Measurements from ENCODE around the gene ATP6V1A.

ATP6V1A gene

GRCh38 chr3:113746548-113747282, at the start of gene ATP6V1A:
Gene ATP6V1A (plus strand): TSS chr3:113747035. CDS start chr3:113778754, 31,719 bp downstream.
- DNase-seq = peak; percentile 90

DNA sequence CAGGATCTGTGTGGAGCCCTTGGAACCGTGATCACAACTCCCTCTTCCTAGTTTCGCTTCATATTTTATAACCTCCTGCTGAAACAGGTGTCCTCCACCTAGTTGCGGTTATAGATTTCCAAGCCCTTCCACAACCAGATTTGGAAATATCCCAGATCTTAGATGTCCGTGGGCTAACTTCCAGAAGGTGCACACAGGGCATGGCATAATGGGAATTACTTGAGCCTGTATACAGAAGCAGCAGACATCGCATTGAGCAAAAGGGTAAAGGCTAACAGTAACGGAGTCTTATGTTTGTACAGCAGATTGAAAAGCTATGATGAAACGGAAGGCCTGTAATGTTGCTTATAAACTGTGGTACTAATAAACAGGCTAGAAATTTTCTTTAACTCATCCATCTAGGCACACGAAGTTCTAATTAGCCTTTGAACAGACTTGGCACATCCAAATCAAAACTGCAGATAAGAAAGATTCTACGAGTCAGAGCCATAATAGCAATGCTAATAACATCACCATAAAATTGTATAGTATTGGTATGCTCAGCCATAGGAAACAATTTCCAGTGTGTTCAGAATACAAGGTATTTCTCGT, 49.2 kb upstream of the ATP6V1A start:
- no peak for DNase-seq

GRCh38 chr3:113698213-113698742, 48.6 kb upstream of the ATP6V1A start:
- DNase-seq = no peak

- DNase-seq = peak; percentile 17
Observed at GRCh38 chr3:113698956-113699355, 47.9 kb upstream of the ATP6V1A start.

DNA sequence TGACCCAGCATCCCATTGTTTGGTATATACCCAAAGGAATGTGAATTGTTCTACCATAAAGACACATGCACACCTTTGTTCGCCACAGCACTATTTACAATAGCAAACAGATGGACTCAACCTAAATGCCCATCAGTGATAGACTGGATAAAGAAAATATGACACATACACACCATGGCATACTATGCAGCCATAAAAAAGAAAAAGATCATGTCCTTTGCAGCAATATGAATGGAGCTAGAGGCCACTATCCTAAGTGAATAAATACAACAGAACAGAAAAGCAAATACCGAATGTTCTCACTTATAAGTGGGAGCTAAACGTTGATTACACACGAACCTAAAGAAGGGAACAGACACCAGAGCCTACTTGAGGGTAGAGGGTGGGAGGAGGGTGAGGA, 39.0 kb upstream of the ATP6V1A start:
- no peak for DNase-seq

DNA sequence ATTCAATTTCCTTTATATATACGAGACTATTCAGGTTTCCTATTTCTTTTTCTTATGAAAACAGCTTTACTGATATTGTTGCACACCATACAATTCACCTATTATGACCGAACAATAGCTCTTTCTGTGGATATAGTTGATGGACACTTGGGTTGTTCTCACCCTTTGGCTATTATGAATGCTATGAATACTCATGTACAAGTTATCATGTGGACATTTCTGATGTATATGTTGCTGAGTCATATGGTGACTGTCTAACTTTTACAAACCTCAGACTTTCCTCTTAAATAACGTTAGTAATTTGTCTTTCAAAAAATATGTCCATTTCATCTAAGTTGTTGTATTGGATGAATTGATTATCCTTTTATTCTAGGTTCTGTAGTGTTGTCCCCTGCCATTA, 34.7 kb upstream of the ATP6V1A start:
- DNase-seq = peak; percentile 12

- DNase-seq = no peak
Observed at GRCh38 chr3:113714702-113715101, 32.1 kb upstream of the ATP6V1A start.

- DNase-seq = no peak
Observed at GRCh38 chr3:113717308-113717707, 29.5 kb upstream of the ATP6V1A start.

GRCh38 chr3:113717818-113718217, 29.0 kb upstream of the ATP6V1A start:
- no peak for DNase-seq

DNA sequence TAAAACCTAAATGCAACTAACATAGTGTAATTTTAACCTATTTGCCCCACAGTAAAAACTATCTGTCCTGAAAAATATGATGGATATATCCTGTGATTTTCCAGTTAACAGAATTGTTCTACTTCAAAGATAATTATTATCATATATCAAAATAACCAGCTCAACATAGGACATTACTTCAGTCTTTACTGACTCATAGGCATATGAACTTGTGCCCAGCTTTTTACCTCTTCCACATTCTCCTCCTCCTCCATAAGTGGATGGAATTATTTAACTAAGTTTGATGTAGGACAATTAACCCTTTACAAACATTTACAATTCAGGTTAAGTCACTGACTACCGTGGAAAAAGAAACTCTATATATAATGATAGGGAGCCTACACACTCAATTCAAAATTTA, 27.5 kb upstream of the ATP6V1A start:
- no peak for DNase-seq

DNA sequence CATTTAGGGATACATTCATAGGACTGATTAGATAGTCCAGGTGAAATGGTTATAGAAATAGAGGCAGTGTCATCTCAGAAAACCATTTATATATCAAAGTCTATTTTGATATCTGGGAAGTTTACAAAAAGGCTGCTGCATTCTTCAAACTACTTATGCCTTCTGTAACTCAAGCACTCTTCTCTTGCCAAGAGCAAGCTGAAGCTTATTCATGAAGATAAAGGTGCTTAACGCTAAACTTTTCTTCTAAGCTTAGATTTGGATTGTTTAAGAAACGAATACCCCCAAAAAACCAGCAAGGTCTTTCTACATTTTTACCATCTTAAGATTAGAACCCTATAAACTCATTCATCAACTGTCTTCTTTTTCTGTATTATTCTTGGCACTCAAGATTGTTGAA, 27.1 kb upstream of the ATP6V1A start:
- DNase-seq = no peak

- no peak for DNase-seq
Observed at GRCh38 chr3:113721636-113722035, 25.2 kb upstream of the ATP6V1A start.

DNA sequence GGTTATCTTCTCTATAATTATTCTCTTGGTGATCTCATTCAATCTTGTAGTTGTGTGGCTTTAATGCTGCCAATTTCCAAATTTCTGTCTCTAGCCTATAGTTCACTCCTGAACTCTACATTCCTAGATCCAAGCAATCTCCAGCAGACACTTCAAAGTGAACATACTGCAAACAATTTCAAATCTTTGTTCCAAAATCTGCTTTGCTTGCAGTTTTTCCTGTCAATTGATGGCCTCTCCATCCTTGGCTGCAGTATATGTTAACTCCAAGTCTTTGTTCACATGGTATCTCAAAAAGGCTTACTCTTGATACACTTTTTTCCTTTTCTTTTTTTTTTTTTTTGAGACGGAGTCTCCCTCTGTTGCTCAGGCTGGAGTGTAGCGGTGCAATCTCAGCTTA, 18.2 kb upstream of the ATP6V1A start:
- DNase-seq = no peak

DNA sequence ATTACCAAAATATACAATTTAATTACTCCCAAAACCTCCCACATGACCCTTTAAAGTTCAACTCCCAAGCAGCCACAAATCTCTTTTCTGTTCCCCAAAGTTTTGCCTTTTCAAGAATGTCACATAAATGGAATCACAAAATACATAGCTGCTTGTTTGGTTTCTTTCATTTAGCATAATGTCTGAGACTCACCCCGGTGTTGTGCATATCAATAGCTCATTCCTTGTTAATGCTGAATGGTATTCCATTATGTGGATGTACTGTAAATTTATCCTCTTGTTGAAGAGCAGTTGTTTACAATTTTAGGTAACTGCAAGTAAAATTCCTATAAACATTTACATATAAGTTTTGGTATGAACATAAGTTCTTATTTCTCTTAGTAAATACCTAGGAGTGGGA, 16.3 kb upstream of the ATP6V1A start:
- no peak for DNase-seq

DNA sequence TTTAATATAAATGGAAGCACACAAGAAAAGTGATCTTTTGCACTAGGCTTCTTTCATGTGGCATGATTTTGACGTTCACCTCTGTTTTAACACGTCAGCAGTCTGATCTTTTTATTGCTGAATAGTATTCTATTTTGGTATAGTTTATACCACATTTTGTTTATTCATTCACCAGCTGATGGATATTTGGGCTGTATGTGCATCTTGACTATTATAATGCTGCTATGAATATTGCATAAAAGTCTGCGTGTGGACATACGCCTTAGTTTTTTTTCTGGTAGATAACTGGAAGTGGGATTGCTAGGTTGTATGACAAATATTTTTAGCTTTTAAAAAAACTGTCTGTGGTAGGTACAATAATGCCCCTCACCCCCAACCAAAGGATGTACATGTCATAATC, 15.1 kb upstream of the ATP6V1A start:
- DNase-seq = no peak

DNA sequence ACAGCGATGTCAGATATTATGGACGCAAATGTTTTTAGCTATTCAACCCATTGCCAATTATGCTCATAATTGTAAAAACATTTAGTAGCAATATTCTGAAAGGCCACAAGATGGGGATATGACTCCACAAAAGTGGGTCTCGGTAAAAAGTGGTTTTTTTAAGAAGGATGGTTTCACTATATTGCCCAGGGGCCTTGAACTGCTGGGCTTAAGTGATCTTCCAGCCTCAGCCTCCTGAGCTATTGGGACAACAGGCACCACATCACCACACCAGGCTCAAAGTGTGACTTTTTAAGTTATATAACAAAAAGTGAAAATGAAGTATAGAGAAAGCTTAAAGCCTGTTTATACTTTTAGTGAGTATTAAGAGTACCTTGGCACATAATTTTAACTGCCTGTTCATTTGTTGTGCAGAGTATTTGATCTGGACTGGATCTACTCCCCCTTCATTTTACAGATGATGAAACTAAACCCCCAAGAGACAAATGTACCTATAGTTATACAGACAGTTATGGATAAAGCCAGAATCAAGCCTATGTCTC, 10.2 kb upstream of the ATP6V1A start:
- DNase-seq = peak; percentile 65

DNA sequence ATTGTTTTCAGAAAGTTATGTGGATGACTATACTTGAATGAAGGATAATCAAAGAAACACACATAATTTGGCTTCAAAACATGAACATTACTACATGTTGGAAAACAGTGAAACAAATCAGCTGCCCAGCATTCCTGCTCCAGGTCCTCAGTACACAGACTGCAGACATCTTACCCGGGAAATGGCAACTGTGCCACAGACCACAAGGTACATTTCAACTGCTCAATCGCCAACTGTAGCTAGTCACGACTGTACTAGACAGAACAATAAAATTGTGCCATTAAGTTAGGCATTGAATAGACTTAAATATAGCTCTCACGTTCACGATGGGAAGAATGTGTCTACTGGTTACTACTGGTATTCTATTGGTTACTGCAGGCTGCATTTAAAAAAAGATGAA, 5.7 kb upstream of the ATP6V1A start:
- peak; percentile 7 for DNase-seq

DNA sequence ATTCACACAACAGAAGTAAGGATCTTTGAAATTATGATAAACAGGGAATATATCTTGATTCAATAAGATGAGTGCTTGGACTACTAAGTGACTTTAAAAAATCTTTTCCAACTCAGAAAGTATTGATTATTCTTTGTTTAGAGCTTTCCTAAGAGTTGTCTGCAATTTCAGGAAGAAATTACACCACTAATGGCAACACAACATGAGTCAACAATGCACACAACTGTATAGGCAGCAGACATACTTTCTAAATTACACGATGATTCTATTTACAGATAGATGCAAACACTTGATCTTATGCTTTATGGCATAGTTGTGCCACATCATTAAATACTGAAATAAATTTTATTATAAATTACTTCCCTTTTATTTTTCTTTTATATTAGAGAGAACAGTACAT, 5.2 kb upstream of the ATP6V1A start:
- peak; percentile 32 for DNase-seq

DNA sequence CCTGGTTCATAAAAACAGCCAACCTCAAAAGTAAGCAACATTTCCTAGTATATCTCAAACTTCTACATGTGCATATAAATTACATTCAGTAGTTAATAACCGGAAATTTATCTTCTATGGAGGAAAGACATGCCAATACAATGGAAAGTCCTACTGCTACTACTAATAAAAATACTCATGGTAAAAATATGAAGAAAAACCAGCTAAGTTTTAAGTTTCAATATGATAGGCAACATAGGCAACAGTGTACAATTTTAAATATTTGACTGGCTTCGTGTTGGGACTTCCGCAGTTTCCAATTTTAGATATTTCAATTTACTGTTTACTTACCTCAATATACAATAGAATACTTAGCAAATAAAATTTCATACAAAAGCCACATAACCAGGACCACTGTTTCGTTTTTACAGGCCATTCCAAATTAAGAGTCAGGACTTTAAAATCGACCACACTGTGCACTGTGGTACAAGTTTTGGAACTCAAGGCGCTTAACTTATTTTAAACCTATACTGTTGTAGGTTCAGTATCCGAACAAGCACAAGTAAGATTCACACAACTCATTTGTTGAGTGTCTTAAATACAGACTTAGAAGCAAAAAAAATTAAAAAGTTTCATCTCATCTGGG, 3.7 kb upstream of the ATP6V1A start:
- peak; percentile 11 for DNase-seq

GRCh38 chr3:113744941-113745755, 1.7 kb upstream of the ATP6V1A start:
- peak; percentile 90 for DNase-seq

GRCh38 chr3:113745756-113746547, 883 bp upstream of the ATP6V1A start, which contains the start of gene NAA50:
Gene NAA50 (minus strand): TSS chr3:113746249. CDS start chr3:113745949, 300 bp downstream.
- DNase-seq = peak; percentile 97
